ENCODE results near the gene ANKRD13D.

The ANKRD13D gene

DNA sequence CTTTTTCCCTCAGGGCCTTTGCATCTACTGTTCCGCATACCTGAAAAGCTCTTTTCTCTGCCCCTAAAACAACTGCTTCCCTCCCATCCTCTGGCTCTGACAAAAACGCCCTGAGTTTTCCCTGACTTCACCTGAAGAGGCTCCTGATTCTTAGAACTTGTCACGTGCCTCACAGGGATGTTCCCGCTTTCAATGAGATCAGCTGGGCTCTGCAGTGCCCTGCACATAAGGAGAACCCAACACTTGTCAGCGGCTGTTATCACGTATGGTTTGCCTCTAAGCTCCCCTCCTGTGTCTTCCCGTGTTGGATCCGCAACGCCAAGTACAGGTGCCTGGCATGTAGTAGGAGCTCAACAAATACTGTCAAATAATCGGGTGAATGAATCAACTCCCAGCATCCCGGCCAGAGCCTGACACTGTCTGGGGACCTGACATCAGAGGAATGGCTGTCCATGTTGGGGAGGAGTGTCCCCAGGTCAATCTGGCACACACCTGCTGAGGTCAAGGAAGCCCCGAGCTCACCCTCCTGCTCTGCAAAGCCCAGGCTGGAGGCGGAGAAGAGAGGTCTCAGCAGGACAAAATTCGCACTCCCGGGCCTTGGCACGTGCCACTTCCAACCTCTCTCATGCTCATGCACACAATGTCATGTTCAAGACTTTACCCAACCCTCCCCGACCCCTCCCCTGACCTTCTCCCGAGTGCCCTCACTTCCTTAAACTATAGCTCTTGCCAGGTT is 27.0 kb upstream of the ANKRD13D start:
- DNase-seq (ENCODE audit: low read depth in 3 of 3): no peak

DNA sequence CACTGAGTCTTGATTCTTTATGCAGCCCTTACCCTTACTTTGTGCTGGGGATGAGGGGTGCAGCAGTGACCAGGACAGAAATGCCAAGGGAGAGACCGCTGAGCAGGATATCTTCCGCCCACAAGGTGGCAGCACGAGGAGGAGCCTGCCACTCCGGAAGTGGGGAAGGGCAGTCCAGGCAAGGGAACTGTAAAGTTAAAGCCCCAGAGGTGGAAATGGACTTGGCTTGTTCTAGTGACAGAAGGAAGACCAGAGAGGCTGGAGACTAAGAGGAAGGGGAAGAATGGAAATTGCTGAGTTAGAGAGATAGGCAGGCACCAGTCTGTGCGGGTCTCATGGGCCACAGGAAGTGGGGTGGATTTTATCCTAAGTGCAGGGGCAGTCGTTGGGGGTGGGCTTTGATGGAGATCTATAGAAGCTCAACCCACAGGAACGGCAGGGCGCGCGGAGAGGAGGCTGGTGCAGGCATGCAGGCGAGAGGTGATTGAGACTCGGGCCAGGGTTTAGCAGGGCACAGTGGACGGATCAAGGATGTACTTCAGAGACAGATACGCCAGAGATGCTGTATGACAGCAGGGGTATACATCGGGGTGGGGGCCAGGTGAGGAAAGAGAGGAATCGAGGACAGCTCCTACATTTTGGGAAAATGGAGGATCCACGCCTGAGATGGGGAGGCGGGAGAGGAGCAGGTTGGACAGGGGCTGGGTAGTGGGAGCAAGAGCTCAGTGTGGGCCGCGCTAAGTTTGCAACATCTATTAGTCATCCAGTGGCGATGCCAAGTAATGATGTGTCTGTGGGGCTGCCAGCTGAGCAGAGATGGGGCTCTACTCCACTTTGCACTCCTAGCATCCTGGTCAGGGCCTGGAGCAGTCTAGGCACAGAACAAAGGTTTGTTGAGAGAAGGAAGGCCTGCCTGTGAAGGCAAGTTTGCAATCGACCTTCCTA is 26.1 kb upstream of the ANKRD13D start:
- no peak for DNase-seq (ENCODE audit: low read depth in 3 of 3)

DNA sequence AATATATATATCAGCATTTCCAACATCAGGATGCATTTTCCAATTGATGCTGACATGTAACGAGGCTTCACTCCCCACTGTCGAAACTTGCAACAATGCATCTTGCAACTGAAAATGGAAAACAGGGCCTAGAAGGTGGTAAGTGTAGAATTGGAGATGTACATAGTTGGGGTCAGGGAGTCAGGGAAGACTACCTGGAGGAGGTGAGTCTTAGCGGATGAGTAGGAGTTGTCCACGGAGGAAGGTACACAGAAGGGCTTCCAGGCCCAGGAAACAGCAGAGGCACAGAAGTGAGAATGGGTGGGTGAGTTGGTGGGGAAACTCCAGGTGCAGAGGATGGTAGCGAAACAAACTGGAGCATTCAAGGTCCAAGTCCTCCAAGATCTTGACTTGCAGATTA is 24.8 kb upstream of the ANKRD13D start:
- DNase-seq (ENCODE audit: low read depth in 3 of 3): no peak

DNA sequence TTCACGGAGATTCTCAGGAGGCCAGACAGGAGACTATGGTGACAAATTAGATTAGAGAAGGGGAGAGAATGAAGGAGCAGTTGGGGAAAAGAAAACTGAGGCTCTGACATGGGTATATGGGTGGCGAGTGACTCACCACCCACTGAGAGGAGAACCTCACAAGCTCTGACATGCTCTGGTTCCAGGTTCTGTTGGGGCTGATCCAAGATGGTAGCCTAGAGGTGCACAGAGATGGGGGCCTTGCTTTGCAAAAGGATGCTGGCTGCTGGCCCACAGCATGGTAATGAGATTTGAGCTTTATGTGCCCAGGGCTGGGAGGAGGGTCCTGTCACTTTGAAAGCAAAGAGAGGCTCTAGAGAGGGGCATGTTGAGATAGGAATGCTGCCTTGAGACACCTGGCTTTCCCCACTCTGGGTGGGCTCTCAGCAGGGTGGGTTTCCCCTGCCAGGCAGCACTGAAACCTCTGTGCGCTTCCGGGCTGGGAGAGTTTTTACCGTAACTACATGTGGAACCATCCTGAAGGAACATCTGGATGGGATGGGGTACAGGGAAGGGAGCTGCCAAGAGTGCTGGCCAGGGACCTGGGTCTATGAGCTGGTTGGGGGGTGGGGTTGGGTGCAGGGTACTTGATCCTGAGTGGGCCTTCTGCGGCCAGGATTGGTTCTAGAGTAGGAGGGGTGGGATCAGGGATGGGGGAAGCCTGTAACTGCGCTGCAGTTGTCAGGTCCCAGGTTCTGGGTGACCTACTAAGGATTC is 24.0 kb upstream of the ANKRD13D start:
- no peak for DNase-seq (ENCODE audit: low read depth in 3 of 3)

DNA sequence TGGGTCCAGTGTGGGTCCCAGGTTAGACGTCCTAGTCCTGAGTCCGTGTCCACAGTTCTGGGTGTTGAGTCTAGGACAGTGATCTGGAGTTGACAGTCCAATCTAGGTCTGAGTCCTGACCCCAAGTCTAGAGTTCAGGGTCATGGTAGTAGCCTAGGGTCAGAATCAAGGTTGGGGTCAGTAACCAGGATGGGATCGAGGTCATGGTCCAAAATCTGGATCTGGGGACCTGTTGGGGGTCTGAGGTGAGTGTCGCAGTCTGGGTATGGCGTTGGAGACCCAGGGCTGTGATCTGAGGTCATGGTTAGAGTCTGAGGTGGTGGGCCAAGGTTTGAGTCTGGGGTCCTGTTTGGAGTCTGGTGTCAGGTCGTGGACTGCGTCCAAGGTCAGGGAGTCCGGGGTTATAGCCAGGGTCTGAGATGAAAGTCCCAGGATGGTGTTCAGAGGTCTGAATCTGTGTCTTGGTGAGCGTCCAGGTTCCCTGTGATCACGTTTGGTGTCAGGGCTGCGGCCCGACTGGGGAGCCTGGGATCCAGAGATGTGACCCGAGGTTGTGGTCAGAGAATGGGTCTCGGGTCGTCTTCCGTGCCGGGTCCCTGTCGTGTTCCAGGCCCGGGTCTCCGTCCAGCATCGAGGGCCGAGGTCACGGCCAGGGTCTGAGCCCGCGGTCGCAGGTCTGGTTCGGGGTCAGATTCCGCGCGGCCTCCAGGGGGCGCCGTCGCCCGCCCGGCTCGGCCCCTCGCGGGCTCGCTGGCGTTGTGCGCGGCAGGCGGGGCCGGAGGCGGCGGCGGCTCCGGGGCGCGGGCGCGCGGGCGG is 23.3 kb upstream of the ANKRD13D start:
- DNase-seq (ENCODE audit: low read depth in 3 of 3): peak; percentile 60 to 73 (median 64)

DNA sequence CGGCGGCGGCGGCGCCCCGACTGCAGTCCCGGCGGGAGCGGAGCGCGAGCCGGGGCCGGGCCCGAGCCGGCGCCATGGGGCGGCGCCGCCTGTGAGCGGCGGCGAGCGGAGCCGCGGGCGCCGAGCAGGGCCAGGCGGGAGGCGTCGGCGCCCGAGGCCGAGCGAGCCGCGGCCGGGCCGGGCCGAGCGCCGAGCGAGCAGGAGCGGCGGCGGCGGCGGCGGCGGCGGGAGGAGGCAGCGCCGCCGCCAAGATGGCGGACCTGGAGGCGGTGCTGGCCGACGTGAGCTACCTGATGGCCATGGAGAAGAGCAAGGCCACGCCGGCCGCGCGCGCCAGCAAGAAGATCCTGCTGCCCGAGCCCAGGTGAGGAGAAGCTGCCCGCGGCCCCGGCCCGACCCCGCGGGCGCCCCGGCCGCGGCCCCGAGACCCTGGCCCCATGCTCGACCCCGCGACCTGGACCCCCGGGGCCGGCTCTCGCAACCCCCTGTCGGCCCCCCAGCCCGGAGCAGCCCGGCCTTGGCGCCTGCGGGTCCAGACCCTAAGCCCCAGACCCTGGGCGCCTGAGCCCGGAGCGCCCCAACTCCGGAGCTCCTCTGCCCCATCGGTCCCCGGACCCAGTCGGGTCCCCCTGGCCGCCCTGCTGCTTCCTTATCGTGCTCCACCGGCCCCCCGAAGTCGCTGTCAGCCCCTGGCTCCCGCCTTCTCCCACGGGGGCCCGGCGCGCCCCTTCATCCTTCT is 22.5 kb upstream of the ANKRD13D start, which contains the start of gene GRK2:
GRK2 (plus strand) TSS at position 25 of the 739 bp plus-strand sequence; CDS start at position 252, 227 bp downstream.
- no peak for DNase-seq (ENCODE audit: low read depth in 3 of 3)

GRCh38 chr11:67267188-67268080 is 21.7 kb upstream of the ANKRD13D start:
- no peak for DNase-seq (ENCODE audit: low read depth in 3 of 3)

- DNase-seq (ENCODE audit: low read depth in 3 of 3): no peak
These were observed 20.8 kb upstream of the ANKRD13D start for GRCh38 chr11:67268081-67268961.

DNA sequence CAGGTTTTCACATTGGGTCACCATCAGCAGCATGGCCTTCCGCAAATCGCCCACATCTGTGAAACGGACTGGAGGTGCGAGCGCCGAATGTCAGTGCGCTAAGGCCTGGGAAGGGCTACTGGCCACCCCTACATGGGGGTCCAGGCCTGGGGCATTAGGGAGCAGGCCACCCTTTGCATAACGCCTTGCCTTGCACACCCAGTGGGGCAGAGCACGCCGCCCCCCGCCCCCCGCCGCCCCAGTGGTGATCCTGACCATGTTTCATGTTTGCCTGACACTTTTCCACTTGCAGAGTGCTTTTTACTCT is 20.2 kb upstream of the ANKRD13D start:
- no peak for DNase-seq (ENCODE audit: low read depth in 3 of 3)

DNA sequence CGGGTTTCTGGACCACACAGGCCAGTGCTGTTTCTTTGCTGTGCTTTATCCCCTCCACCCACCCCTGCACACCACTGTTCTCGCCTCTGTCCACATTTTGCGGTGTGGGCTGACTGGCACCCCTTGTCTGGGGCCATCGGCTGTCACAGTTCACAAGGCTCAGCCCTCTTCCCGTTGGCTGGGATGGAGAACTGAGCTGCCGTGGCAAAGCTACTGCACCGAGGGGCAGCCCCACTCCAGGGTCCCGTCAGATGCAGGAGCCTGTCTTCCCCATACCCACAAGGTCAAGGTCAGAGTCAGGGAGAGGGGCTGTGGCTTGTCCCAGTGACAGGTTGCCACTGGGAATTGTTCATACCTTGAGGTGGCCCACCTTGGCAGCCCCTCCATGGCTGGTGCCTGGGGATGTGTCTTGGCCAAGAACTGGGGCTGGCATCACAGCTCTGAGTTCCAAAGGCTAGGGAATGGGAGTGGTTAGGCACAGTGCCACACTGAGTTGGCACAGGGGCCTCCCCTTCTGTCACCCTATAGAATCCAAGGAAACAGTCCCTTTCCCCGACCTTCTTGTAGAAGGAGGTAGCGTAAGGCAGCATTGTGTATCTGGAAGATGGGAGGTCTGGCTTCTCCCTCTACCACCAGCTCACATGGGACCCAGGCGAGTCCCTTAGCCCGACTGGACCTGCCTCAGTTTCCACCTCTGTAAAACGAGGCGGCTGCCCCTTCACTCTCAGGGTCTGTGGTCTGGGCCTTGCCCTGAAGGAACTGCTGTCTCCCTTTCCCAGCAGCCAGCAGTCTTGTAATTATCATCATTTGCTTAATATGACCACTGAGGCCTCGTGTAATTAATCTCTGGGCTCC is 19.5 kb upstream of the ANKRD13D start:
- DNase-seq (ENCODE audit: low read depth in 3 of 3): no peak

- no peak for DNase-seq (ENCODE audit: low read depth in 3 of 3)
These were observed 18.6 kb upstream of the ANKRD13D start for GRCh38 chr11:67270256-67271204.

- DNase-seq (ENCODE audit: low read depth in 3 of 3): no peak
These were observed 17.9 kb upstream of the ANKRD13D start for GRCh38 chr11:67271205-67271540.

- no peak for DNase-seq (ENCODE audit: low read depth in 3 of 3)
These were observed 17.4 kb upstream of the ANKRD13D start for GRCh38 chr11:67271541-67272284.

DNA sequence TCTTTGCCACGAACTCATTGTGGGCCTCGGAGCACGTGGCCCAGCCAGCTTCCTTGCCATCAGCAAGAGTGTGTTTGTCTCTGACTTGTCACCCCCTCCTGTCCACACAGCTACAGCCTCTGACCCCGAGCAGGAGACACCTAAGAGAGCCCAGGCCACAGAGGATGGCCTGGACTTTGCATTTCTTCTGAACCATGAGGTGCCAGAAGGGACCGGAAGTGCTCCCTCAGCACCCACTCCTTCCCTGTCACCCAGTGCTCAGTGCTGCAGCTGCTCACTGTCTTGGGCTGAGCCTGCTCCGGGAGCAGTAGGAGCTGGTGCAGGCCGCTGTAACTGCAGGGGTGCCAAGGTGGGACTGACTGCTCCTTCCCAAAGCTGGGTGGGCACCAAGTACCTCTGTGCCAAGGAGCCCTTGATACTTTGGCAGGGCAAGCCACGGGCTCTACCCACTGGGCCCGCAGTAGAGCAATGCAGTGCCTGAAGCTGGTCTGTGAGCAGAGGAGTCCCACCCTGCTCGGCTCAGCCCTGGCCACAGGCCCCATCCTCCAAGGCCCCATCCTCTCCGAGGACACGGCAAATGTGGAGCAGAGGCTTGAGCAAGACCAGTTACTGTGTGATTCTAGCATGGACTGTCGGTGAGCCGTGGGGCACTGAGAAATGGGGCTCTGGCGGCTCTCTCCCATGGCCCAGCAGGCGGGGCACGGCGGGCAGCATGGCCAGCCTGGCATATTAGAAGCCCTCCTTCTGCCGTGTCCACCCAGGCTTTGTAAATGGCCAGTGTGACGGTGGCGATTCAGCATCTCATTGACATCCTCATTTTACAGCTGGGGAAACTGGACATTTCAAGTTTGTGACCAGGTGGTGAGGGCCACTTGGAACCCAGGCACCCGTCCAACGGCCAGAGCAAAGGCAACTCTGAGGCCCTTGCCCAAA is 16.5 kb upstream of the ANKRD13D start:
- no peak for DNase-seq (ENCODE audit: low read depth in 3 of 3)
